ENCODE measurements around the gene BBC3. TPM values are rescaled to one million over a fixed set of nuclear protein-coding genes. Genes with fewer than 3 reads are reported as not detected.
A peak's percentile ranks its signal among the peaks of the same experiment; 100 is the strongest.

Gene BBC3
- total RNA-seq, 1 donor from 2014 or later, result 54.6 TPM

DNA sequence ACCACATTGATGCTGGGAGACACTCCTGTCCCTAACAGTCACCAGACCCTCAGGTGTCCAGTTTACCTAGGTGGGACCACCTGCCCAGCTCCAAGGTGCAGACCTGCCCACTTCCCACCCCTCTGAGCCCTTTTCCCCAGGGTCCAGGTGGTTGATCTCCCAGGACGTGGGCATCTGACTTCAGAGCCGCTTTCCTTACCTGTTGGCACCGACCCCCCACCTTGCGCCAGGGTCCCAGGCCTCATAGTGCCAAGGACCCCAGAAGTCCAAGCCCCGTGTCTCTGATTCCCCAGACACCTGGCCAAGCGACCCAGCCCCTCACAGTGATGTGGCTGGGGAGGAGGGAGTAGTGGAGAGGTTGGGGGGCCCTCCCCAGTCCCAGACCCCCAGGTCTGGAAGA is 9.6 kb upstream of the BBC3 start:
- Mint-ChIP-seq H3K27ac (ENCODE audit: unreplicated experiment) (peak overlapping the region; percentile 11), H3K9me3 (ENCODE audit: unreplicated experiment) (no peaks in the 10 kb centered on the region), H3K36me3 (ENCODE audit: low read depth, unreplicated experiment) (peaks cover 1% of the 10 kb centered on the region), H3K27me3 (ENCODE audit: low read depth, unreplicated experiment) (no peaks in the 10 kb centered on the region), H3K4me3 (ENCODE audit: unreplicated experiment) (peak overlapping the region; percentile 58), H3K4me1 (ENCODE audit: low read depth, unreplicated experiment) (peaks cover 12% of the 10 kb centered on the region)
- H3K4me2 ChIP-seq (ENCODE audit: low read length), result peak overlapping the region; percentile 80
- FAIRE-seq (no peak), DNase-seq (ENCODE audit: low read depth) (no peak)
- peaks cover 31% of the 10 kb centered on the region for H3K4me1 ChIP-seq (ENCODE audit: insufficient read depth, low read length)
- no peak overlapping the region for H3K4me3 ChIP-seq (ENCODE audit: insufficient read depth, low read depth, low read length)
- no peaks in the 10 kb centered on the region for H4K20me1 ChIP-seq (ENCODE audit: insufficient read depth, low read length)
- H3K9me3 ChIP-seq (ENCODE audit: insufficient read depth, low read depth, low read length), result no peaks in the 10 kb centered on the region
- no peak overlapping the region for H3K27ac ChIP-seq (ENCODE audit: low read depth, low read length)
- H3K27me3 ChIP-seq (ENCODE audit: insufficient read depth, low read length), result no peaks in the 10 kb centered on the region
- no peaks in the 10 kb centered on the region for H3K79me2 ChIP-seq (ENCODE audit: insufficient read depth, low read length)
- no peaks in the 10 kb centered on the region for H3K36me3 ChIP-seq (ENCODE audit: insufficient read depth, low read length)
- TF ChIP-seq EZH2 (IDR thresholded peaks at IDR 0.05; ENCODE audit: insufficient read depth, low read length), result no peak
- TF ChIP-seq, protein P1, sequence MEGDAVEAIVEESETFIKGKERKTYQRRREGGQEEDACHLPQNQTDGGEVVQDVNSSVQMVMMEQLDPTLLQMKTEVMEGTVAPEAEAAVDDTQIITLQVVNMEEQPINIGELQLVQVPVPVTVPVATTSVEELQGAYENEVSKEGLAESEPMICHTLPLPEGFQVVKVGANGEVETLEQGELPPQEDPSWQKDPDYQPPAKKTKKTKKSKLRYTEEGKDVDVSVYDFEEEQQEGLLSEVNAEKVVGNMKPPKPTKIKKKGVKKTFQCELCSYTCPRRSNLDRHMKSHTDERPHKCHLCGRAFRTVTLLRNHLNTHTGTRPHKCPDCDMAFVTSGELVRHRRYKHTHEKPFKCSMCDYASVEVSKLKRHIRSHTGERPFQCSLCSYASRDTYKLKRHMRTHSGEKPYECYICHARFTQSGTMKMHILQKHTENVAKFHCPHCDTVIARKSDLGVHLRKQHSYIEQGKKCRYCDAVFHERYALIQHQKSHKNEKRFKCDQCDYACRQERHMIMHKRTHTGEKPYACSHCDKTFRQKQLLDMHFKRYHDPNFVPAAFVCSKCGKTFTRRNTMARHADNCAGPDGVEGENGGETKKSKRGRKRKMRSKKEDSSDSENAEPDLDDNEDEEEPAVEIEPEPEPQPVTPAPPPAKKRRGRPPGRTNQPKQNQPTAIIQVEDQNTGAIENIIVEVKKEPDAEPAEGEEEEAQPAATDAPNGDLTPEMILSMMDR (IDR thresholded peaks at IDR 0.05; ENCODE audit: insufficient read depth, low read depth, low read length), result no peak
- H2AFZ ChIP-seq (ENCODE audit: low read depth, low read length), result no peak overlapping the region
- peak overlapping the region; percentile 28 for H3K9ac ChIP-seq (ENCODE audit: low read length)

DNA sequence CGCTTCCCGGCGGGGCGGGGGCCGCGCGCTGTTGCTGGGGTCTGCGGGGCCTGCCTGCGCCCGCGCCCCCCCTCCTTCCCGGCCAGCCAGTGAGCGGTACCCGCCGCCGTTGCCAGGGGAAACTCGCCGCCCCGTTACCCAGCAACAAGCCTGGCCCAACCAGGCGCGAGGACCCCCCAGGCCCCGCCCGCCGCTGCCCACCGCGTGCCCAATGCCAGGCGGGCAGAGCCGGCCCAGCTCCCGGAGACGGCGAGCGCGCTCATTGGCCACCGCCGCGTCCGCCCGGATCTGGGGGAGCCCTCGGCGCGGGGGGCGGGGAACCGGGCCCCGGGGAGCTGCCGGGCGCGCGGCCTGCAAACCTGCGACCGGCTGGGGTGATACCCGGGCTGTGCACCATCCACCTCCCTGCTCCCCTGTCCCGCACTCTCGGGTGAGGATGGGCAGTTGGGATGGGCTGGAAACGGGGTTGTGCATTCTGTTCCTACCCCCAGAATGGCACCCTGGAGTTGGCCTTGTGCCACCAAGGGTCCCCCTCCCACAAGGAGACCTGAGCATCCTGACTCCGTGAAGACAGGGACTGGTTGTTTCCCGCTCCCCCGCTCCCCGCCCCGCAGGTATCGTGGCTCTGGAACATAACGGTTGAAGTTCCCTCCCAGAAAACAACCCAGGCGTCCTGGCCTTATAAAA is 8.8 kb upstream of the BBC3 start:
- peaks cover under 1% of the 10 kb centered on the region for H3K36me3 Mint-ChIP-seq (ENCODE audit: low read depth, unreplicated experiment)
- Histone ChIP-seq H3K4me3 (ENCODE audit: insufficient read depth, low read depth, low read length) (peak overlapping the region; percentile 25), H3K4me2 (ENCODE audit: low read length) (peak overlapping the region; percentile 80), H2AFZ (ENCODE audit: low read depth, low read length) (peak overlapping the region; percentile 40), H3K4me1 (ENCODE audit: insufficient read depth, low read length) (peaks cover 31% of the 10 kb centered on the region), H3K9me3 (ENCODE audit: insufficient read depth, low read depth, low read length) (no peaks in the 10 kb centered on the region), H3K9ac (ENCODE audit: low read length) (no peak overlapping the region), H3K27ac (ENCODE audit: low read depth, low read length) (no peak overlapping the region), H3K27me3 (ENCODE audit: insufficient read depth, low read length) (no peaks in the 10 kb centered on the region), H4K20me1 (ENCODE audit: insufficient read depth, low read length) (no peaks in the 10 kb centered on the region), H3K36me3 (ENCODE audit: insufficient read depth, low read length) (no peaks in the 10 kb centered on the region), H3K79me2 (ENCODE audit: insufficient read depth, low read length) (no peaks in the 10 kb centered on the region)
- peaks cover 2% of the 10 kb centered on the region for H3K9me3 Mint-ChIP-seq (ENCODE audit: unreplicated experiment)
- DNase-seq (ENCODE audit: low read depth) (peak; percentile 47), FAIRE-seq (no peak)
- H3K27ac Mint-ChIP-seq (ENCODE audit: unreplicated experiment), result peak overlapping the region; percentile 11
- peak overlapping the region; percentile 58 for H3K4me3 Mint-ChIP-seq (ENCODE audit: unreplicated experiment)
- TF ChIP-seq, protein P1 (IDR thresholded peaks at IDR 0.05; ENCODE audit: insufficient read depth, low read depth, low read length), result no peak
- TF ChIP-seq EZH2 (IDR thresholded peaks at IDR 0.05; ENCODE audit: insufficient read depth, low read length), result no peak
- H3K27me3 Mint-ChIP-seq (ENCODE audit: low read depth, unreplicated experiment), result no peaks in the 10 kb centered on the region
- peaks cover 8% of the 10 kb centered on the region for H3K4me1 Mint-ChIP-seq (ENCODE audit: low read depth, unreplicated experiment)

DNA sequence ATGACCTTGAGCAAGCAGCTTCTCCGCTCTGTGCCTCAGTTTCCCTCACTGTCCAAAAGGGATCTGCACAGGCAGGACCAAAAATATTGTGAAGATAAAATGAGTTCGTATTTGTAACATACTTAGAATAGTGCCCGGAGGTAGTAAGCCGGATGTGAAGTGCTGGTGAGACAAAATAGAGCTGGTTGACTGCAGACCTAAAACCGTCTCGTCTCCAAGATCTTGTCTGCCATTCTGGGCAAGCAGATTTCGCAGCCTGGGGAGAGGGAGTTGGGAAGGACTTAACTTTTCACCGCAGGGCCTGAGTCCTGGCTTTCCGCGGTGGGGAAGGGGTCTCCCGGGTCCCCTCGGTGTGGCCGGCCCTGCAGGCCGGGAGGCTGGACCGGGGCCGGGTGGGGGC is 8.2 kb upstream of the BBC3 start:
- DNase-seq (ENCODE audit: low read depth), result no peak
- Histone ChIP-seq H4K20me1 (ENCODE audit: insufficient read depth, low read length) (no peaks in the 10 kb centered on the region), H3K27me3 (ENCODE audit: insufficient read depth, low read length) (no peaks in the 10 kb centered on the region), H3K4me2 (ENCODE audit: low read length) (peak overlapping the region; percentile 80), H3K36me3 (ENCODE audit: insufficient read depth, low read length) (no peaks in the 10 kb centered on the region), H3K9me3 (ENCODE audit: insufficient read depth, low read depth, low read length) (no peaks in the 10 kb centered on the region), H2AFZ (ENCODE audit: low read depth, low read length) (peak overlapping the region; percentile 71), H3K79me2 (ENCODE audit: insufficient read depth, low read length) (no peaks in the 10 kb centered on the region), H3K4me3 (ENCODE audit: insufficient read depth, low read depth, low read length) (no peak overlapping the region), H3K9ac (ENCODE audit: low read length) (peak overlapping the region; percentile 33), H3K4me1 (ENCODE audit: insufficient read depth, low read length) (peaks cover 28% of the 10 kb centered on the region), H3K27ac (ENCODE audit: low read depth, low read length) (no peak overlapping the region)
- FAIRE-seq, result no peak
- H3K36me3 Mint-ChIP-seq (ENCODE audit: low read depth, unreplicated experiment), result no peaks in the 10 kb centered on the region
- no peaks in the 10 kb centered on the region for H3K27me3 Mint-ChIP-seq (ENCODE audit: low read depth, unreplicated experiment)
- peak overlapping the region; percentile 76 for H3K4me3 Mint-ChIP-seq (ENCODE audit: unreplicated experiment)
- H3K4me1 Mint-ChIP-seq (ENCODE audit: low read depth, unreplicated experiment), result peaks cover 6% of the 10 kb centered on the region
- TF ChIP-seq, protein P1 (IDR thresholded peaks at IDR 0.05; ENCODE audit: insufficient read depth, low read depth, low read length), result no peak
- no peak for TF ChIP-seq EZH2 (IDR thresholded peaks at IDR 0.05; ENCODE audit: insufficient read depth, low read length)
- peak overlapping the region; percentile 89 for H3K27ac Mint-ChIP-seq (ENCODE audit: unreplicated experiment)
- peaks cover 2% of the 10 kb centered on the region for H3K9me3 Mint-ChIP-seq (ENCODE audit: unreplicated experiment)
